KMS-11 (cell line): Measurements from ENCODE around the gene TRAPPC2B.

Experiments
- H2AFZ ChIP-seq: fragments of 200-600 bp; sonication (generic); 2 replicates; pipeline ENCODE4 v1.6.1; 2016; ENCODE audit warnings: antibody characterized with exemption, mixed run types, low read depth
- H3K27ac ChIP-seq: fragments of 200-600 bp; sonication (generic); 2 replicates; pipeline ENCODE4 v1.6.1; 2016; ENCODE audit warnings: mild to moderate bottlenecking, mixed run types
- H3K27me3 ChIP-seq: fragments of 200-600 bp; sonication (generic); 2 replicates; pipeline ENCODE4 v1.6.1; 2017; ENCODE audit warnings: mild to moderate bottlenecking, low read depth, mixed run types, moderate library complexity; ENCODE audit not compliant: insufficient read depth
- H3K36me3 ChIP-seq: fragments of 200-600 bp; sonication (generic); 2 replicates; pipeline ENCODE4 v1.6.1; 2017; ENCODE audit warnings: mild to moderate bottlenecking, mixed run types; ENCODE audit not compliant: insufficient read depth
- H3K4me1 ChIP-seq: fragments of 200-600 bp; sonication (generic); 2 replicates; pipeline ENCODE4 v1.6.1; 2016; ENCODE audit warnings: mild to moderate bottlenecking, low read depth, mixed run types; ENCODE audit not compliant: poor library complexity, severe bottlenecking
- H3K4me2 ChIP-seq: fragments of 200-600 bp; sonication (generic); 2 replicates; pipeline ENCODE4 v1.7.0; 2016; ENCODE audit warnings: mild to moderate bottlenecking, mixed run types
- H3K4me3 ChIP-seq: fragments of 200-600 bp; sonication (generic); IDR thresholded peaks from 2 replicates; pipeline ENCODE4 v1.6.1; 2017; ENCODE audit warnings: low read depth, low read length, mixed read lengths; ENCODE audit not compliant: insufficient read depth
- H3K79me2 ChIP-seq: fragments of 200-600 bp; sonication (generic); 2 replicates; pipeline ENCODE4 v1.6.1; 2016; ENCODE audit warnings: low read depth, mixed run types; ENCODE audit not compliant: insufficient read depth
- H3K9ac ChIP-seq: fragments of 200-600 bp; sonication (generic); 2 replicates; pipeline ENCODE4 v1.6.1; 2016; ENCODE audit warnings: mild to moderate bottlenecking, mixed run types
- H4K20me1 ChIP-seq: fragments of 200-600 bp; sonication (generic); 2 replicates; pipeline ENCODE4 v1.6.1; 2016; ENCODE audit warnings: mild to moderate bottlenecking, mixed run types; ENCODE audit not compliant: insufficient read depth
- TF ChIP-seq, protein P1 (sequence below): fragments of 200-600 bp; sonication (generic); conservative IDR thresholded peaks from 2 replicates; pipeline ENCODE4 v1.6.1; 2017; ENCODE audit warnings: low read depth, mild to moderate bottlenecking, antibody characterized with exemption, low read length, moderate library complexity, mixed read lengths

The TRAPPC2B gene

DNA sequence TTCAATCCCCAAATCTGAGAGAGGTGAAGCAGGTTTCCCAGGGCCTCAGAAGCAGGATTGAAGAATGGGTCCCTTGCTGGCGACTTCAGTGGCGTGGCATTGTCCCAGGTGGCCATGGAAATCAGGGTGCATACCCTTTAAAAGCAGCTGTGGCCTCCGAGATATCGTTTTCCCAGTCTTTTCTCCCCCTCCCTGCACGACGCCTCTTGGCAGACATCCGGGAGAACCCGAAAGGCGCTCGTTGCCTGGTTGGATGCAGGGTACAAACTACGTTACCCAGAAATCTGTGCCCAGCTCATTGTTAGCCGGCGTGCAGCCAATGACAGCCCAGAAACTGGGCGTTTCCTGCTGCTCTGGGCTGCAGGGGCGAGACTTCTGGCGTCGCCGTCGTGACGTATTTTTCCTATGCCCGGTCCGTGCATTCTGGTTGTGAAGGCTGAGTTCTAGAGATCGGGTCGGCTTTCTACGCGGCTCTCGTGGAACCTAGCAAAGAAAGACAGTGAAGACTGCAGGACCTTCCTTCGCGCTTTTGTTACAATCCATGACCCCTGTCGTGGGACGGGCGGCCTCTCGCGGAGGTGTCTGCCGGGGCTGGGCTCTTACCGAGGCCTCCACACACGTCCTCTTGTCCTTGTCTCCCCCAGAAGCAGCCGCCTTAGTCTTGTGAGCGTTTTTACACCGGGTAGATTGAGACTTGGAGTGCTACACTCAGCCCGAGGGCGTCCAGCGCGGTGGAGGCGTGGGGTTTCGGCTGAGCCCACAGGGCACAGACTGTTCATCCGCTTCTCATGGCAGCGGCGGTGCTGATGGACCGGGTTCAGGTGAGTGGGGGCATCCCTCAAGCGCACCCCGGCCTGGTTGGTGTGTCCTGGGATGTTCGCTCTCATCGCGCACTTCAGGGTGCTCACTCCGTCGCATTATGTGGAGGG is 12.2 kb upstream of the TRAPPC2B start, which contains the start of gene ZNF304:
ZNF304 (plus strand) TSS at position 395 of the 929 bp plus-strand sequence; CDS start at position 789, 394 bp downstream.
- Histone ChIP-seq H3K27ac (peak within 1 kb of the TSS; percentile 59), H4K20me1 (no peaks in the 10 kb centered on the region), H3K79me2 (no peaks in the 10 kb centered on the region; the same call in 1 of the 2 replicates), H3K27me3 (no peaks in the 10 kb centered on the region), H3K9ac (peak within 1 kb of the TSS; percentile 58; the same call in 1 of the 2 replicates), H3K36me3 (no peaks in the 10 kb centered on the region; the same call in 1 of the 2 replicates), H3K4me1 (peaks cover 5% of the 10 kb centered on the region), H2AFZ (peak within 1 kb of the TSS; percentile 92), H3K4me3 (no peak within 1 kb of the TSS), H3K4me2 (peak within 1 kb of the TSS; percentile 67)
- TF ChIP-seq, protein P1, sequence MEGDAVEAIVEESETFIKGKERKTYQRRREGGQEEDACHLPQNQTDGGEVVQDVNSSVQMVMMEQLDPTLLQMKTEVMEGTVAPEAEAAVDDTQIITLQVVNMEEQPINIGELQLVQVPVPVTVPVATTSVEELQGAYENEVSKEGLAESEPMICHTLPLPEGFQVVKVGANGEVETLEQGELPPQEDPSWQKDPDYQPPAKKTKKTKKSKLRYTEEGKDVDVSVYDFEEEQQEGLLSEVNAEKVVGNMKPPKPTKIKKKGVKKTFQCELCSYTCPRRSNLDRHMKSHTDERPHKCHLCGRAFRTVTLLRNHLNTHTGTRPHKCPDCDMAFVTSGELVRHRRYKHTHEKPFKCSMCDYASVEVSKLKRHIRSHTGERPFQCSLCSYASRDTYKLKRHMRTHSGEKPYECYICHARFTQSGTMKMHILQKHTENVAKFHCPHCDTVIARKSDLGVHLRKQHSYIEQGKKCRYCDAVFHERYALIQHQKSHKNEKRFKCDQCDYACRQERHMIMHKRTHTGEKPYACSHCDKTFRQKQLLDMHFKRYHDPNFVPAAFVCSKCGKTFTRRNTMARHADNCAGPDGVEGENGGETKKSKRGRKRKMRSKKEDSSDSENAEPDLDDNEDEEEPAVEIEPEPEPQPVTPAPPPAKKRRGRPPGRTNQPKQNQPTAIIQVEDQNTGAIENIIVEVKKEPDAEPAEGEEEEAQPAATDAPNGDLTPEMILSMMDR, result no peak

DNA sequence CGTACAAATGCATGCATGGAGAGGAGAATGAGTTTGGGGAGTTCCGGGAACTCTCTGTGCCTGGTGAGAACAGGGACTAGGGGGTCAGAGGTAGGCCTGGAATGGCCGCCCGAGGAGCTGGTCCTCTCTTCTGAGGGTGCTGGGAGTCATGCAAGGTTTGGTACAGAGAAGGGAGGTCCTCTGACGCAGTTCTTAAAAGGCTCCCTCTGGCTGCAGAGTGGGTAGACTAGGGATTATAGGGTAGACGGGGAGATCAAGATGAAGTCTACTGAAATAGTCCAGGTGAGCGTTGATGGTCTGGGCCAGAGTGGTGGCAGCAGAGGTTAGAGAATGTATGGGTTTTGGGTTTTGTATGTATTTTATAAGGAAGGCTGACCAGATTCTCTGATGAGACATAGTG is 11.5 kb upstream of the TRAPPC2B start:
- TF ChIP-seq, protein P1, result no peak
- Histone ChIP-seq H2AFZ (peak overlapping the region; percentile 92), H3K4me2 (peak overlapping the region; percentile 43), H3K27me3 (no peaks in the 10 kb centered on the region), H4K20me1 (no peaks in the 10 kb centered on the region), H3K27ac (no peak overlapping the region), H3K9ac (no peak overlapping the region), H3K79me2 (no peaks in the 10 kb centered on the region; the same call in 1 of the 2 replicates), H3K4me3 (no peak overlapping the region), H3K36me3 (no peaks in the 10 kb centered on the region; the same call in 1 of the 2 replicates), H3K4me1 (peaks cover 5% of the 10 kb centered on the region)

DNA sequence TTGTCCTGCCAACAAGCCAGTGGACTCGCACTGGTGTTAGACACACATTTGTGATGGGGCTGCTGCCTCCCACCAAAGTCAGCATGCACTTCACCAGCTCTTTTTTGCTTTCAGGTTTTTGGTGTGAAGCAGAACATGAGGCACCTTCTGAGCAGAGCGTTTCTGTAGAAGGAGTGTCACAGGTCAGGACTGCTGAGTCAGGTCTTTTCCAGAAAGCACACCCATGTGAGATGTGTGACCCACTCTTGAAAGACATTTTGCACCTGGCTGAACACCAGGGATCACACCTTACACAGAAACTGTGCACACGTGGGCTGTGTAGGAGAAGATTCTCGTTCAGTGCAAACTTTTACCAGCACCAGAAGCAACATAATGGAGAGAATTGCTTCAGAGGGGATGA is 7.4 kb upstream of the TRAPPC2B start:
- Histone ChIP-seq H4K20me1 (no peaks in the 10 kb centered on the region), H3K4me3 (no peak overlapping the region), H3K27me3 (no peaks in the 10 kb centered on the region), H3K9ac (no peak overlapping the region), H3K79me2 (no peaks in the 10 kb centered on the region; the same call in 1 of the 2 replicates), H3K4me1 (peaks cover 5% of the 10 kb centered on the region), H2AFZ (no peak overlapping the region), H3K4me2 (no peak overlapping the region), H3K36me3 (no peaks in the 10 kb centered on the region; the same call in 1 of the 2 replicates), H3K27ac (no peak overlapping the region)
- TF ChIP-seq, protein P1, result no peak

DNA sequence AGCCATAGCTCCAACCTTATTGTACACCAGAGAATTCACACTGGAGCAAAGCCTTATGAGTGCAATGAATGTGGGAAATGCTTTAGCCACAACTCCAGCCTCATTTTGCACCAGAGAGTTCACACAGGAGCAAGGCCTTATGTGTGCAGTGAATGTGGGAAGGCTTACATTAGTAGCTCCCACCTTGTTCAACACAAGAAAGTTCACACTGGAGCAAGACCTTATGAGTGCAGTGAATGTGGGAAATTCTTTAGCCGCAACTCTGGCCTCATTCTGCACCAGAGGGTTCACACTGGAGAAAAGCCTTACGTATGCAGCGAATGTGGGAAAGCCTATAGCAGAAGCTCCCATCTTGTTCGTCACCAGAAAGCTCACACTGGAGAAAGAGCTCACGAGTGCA is 5.9 kb upstream of the TRAPPC2B start:
- H3K4me3 ChIP-seq, result no peak overlapping the region
- no peak overlapping the region for H3K4me2 ChIP-seq
- no peak overlapping the region for H3K27ac ChIP-seq
- H3K27me3 ChIP-seq, result no peaks in the 10 kb centered on the region
- TF ChIP-seq, protein P1, result no peak
- no peaks in the 10 kb centered on the region for H3K4me1 ChIP-seq
- H3K36me3 ChIP-seq, result no peaks in the 10 kb centered on the region; the same call in 1 of the 2 replicates
- H4K20me1 ChIP-seq, result no peaks in the 10 kb centered on the region
- no peak overlapping the region for H3K9ac ChIP-seq
- H2AFZ ChIP-seq, result no peak overlapping the region
- H3K79me2 ChIP-seq, result no peaks in the 10 kb centered on the region; the same call in 1 of the 2 replicates
